ENCODE data around the gene KRT85.

KRT85 gene

GRCh38 chr12:52335598-52336262, 31.6 kb downstream of the KRT85 start:
- H4K20me1 ChIP-seq (ENCODE audit: low read depth, low read length), result no peaks in the 10 kb centered on the region

GRCh38 chr12:52334185-52334584, 33.1 kb downstream of the KRT85 start:
- no peaks in the 10 kb centered on the region for H3K79me2 ChIP-seq (ENCODE audit: insufficient read depth, low read length)
- no peaks in the 10 kb centered on the region for H3K9me2 ChIP-seq (replicated peaks; ENCODE audit: insufficient read depth, low read length)
- no peak overlapping the region for H3K4me2 ChIP-seq (ENCODE audit: low read depth, low read length, poor library complexity, severe bottlenecking)
- no peak overlapping the region for H2AFZ ChIP-seq (ENCODE audit: low read depth, low read length, severe bottlenecking)
- no peaks in the 10 kb centered on the region for H4K20me1 ChIP-seq (ENCODE audit: low read depth, low read length)
- H3K27me3 ChIP-seq (ENCODE audit: low read length), result no peaks in the 10 kb centered on the region
- H3K27ac ChIP-seq (ENCODE audit: low read depth, low read length), result no peak overlapping the region
- TF ChIP-seq CTCF (IDR thresholded peaks at IDR 0.05; ENCODE audit: insufficient read depth, low read length, poor library complexity, severe bottlenecking) (no peak), EZH2phosphoT487 (conservative IDR thresholded peaks at IDR 0.05; ENCODE audit: low read length) (no peak)
- H3K36me3 ChIP-seq (ENCODE audit: low read length), result no peaks in the 10 kb centered on the region
- no peaks in the 10 kb centered on the region for H3K9me3 ChIP-seq (ENCODE audit: insufficient read depth, low read length)
- no peak overlapping the region for H3K4me3 ChIP-seq (ENCODE audit: insufficient read depth, low read length, poor library complexity, severe bottlenecking)
- no peak overlapping the region for H3K9ac ChIP-seq (ENCODE audit: low read length)
- no peaks in the 10 kb centered on the region for H3F3A ChIP-seq (ENCODE audit: insufficient read depth)

More at GRCh38 chr12:52335598-52336262, 31.6 kb downstream of the KRT85 start:
- no peak overlapping the region for H3K27ac ChIP-seq (ENCODE audit: low read depth, low read length)
- no peaks in the 10 kb centered on the region for H3K9me3 ChIP-seq (ENCODE audit: insufficient read depth, low read length)
- no peaks in the 10 kb centered on the region for H3K9me2 ChIP-seq (replicated peaks; ENCODE audit: insufficient read depth, low read length)
- H3K9ac ChIP-seq (ENCODE audit: low read length), result no peak overlapping the region
- H2AFZ ChIP-seq (ENCODE audit: low read depth, low read length, severe bottlenecking), result no peak overlapping the region
- H3K36me3 ChIP-seq (ENCODE audit: low read length), result no peaks in the 10 kb centered on the region
- no peak overlapping the region for H3K4me2 ChIP-seq (ENCODE audit: low read depth, low read length, poor library complexity, severe bottlenecking)
- no peaks in the 10 kb centered on the region for H3K27me3 ChIP-seq (ENCODE audit: low read length)
- no peak for TF ChIP-seq CTCF (IDR thresholded peaks at IDR 0.05; ENCODE audit: insufficient read depth, low read length, poor library complexity, severe bottlenecking)
- TF ChIP-seq EZH2phosphoT487 (conservative IDR thresholded peaks at IDR 0.05; ENCODE audit: low read length), result no peak
- no peak overlapping the region for H3K4me3 ChIP-seq (ENCODE audit: insufficient read depth, low read length, poor library complexity, severe bottlenecking)
- H3F3A ChIP-seq (ENCODE audit: insufficient read depth), result no peaks in the 10 kb centered on the region
- no peaks in the 10 kb centered on the region for H3K79me2 ChIP-seq (ENCODE audit: insufficient read depth, low read length)

GRCh38 chr12:52333321-52333720, 34.0 kb downstream of the KRT85 start:
- Histone ChIP-seq H2AFZ (ENCODE audit: low read depth, low read length, severe bottlenecking) (no peak overlapping the region), H3K9me3 (ENCODE audit: insufficient read depth, low read length) (no peaks in the 10 kb centered on the region), H3K27ac (ENCODE audit: low read depth, low read length) (no peak overlapping the region), H3K4me3 (ENCODE audit: insufficient read depth, low read length, poor library complexity, severe bottlenecking) (no peak overlapping the region), H3K9ac (ENCODE audit: low read length) (no peak overlapping the region), H3F3A (ENCODE audit: insufficient read depth) (no peaks in the 10 kb centered on the region), H3K79me2 (ENCODE audit: insufficient read depth, low read length) (no peaks in the 10 kb centered on the region), H3K27me3 (ENCODE audit: low read length) (no peaks in the 10 kb centered on the region), H3K36me3 (ENCODE audit: low read length) (no peaks in the 10 kb centered on the region), H3K4me2 (ENCODE audit: low read depth, low read length, poor library complexity, severe bottlenecking) (no peak overlapping the region), H4K20me1 (ENCODE audit: low read depth, low read length) (no peaks in the 10 kb centered on the region), H3K9me2 (replicated peaks; ENCODE audit: insufficient read depth, low read length) (no peaks in the 10 kb centered on the region)
- TF ChIP-seq EZH2phosphoT487 (conservative IDR thresholded peaks at IDR 0.05; ENCODE audit: low read length), result no peak
- no peak for TF ChIP-seq CTCF (IDR thresholded peaks at IDR 0.05; ENCODE audit: insufficient read depth, low read length, poor library complexity, severe bottlenecking)
